IMR-90 (cell line): Measurements from ENCODE around the gene TUBGCP3.

Experiments used
- BHLHE40 ChIP-seq: fragments of 150-350 bp; IDR thresholded peaks from 2 replicates; pipeline ENCODE4 v1.6.1; 2016; ENCODE audit warnings: mild to moderate bottlenecking, low read depth, low read length
- CHD1 ChIP-seq: IDR thresholded peaks from 2 replicates; pipeline ENCODE4 v1.6.1; 2012; ENCODE audit warnings: low read depth, low read length, improper control_type of control experiment
- POLR2A ChIP-seq: IDR thresholded peaks from 2 replicates; pipeline ENCODE4 v1.6.1; 2012; ENCODE audit warnings: mild to moderate bottlenecking, low read depth, low read length
- TF ChIP-seq, protein P1 (sequence below): conservative IDR thresholded peaks from 2 replicates; pipeline ENCODE4 v1.5.1; 2012; ENCODE audit warnings: mild to moderate bottlenecking, low read depth, low read length, improper control_type of control experiment

DNA sequence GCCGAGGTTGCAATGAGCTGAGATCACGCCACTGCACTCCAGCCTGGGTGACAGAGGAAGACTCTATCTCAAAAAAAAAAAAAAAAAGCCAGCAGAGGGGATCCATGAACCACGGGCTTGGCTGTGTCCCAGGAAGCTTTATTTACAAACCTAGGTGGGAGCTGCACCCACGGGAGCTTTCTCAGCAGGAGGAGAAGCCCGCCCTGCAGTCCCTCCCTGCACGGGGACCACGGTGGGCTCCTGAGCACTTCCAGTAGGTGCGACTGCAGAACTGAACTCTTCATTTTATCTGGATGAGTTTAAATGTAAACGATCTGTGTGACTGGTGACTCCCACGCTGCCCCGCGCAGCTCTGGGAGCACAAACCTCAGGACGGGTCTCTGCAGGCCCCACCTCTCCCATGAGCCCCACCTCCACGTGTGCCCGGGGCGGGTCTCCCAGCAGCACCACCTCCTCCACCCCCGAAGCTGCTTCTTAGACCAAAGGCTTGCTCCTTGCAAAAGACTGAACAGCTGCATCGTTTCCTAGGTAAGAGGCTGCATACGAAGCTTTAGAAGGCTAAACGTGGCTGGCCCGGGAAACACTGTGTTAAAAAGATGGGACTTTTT is 145.4 kb downstream of the TUBGCP3 start:
- TF ChIP-seq, protein P1, sequence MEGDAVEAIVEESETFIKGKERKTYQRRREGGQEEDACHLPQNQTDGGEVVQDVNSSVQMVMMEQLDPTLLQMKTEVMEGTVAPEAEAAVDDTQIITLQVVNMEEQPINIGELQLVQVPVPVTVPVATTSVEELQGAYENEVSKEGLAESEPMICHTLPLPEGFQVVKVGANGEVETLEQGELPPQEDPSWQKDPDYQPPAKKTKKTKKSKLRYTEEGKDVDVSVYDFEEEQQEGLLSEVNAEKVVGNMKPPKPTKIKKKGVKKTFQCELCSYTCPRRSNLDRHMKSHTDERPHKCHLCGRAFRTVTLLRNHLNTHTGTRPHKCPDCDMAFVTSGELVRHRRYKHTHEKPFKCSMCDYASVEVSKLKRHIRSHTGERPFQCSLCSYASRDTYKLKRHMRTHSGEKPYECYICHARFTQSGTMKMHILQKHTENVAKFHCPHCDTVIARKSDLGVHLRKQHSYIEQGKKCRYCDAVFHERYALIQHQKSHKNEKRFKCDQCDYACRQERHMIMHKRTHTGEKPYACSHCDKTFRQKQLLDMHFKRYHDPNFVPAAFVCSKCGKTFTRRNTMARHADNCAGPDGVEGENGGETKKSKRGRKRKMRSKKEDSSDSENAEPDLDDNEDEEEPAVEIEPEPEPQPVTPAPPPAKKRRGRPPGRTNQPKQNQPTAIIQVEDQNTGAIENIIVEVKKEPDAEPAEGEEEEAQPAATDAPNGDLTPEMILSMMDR, result no peak
- no peak for TF ChIP-seq CHD1
- no peak for TF ChIP-seq POLR2A
- no peak for TF ChIP-seq BHLHE40
